Cardiac fibroblast (primary cell): ENCODE data around the gene HDDC2.

Experiments used
- DNase-seq, 2 donors: peaks; one replicate each; pipeline versions ENCODE4 v3.0.0 to v3.0.0-alpha.2; 2010; ENCODE audit warnings: low read depth in 2 of 2
- H3K4me3 ChIP-seq, 2 donors: replicated peaks in 1 of 2; 1 replicate in 1 of 2; 2 replicates in 1 of 2; pipeline ENCODE4 v1.5.1; 2011; ENCODE audit warnings: low read depth in 2 of 2, low read length in 2 of 2, mild to moderate bottlenecking in 2 of 2, moderate library complexity in 1 of 2
- TF ChIP-seq, protein P1 (sequence below): IDR thresholded peaks from one replicate; pipeline ENCODE4 v1.5.1; 2011; ENCODE audit warnings: low read depth, mild to moderate bottlenecking, low read length, inconsistent platforms

The HDDC2 gene

DNA sequence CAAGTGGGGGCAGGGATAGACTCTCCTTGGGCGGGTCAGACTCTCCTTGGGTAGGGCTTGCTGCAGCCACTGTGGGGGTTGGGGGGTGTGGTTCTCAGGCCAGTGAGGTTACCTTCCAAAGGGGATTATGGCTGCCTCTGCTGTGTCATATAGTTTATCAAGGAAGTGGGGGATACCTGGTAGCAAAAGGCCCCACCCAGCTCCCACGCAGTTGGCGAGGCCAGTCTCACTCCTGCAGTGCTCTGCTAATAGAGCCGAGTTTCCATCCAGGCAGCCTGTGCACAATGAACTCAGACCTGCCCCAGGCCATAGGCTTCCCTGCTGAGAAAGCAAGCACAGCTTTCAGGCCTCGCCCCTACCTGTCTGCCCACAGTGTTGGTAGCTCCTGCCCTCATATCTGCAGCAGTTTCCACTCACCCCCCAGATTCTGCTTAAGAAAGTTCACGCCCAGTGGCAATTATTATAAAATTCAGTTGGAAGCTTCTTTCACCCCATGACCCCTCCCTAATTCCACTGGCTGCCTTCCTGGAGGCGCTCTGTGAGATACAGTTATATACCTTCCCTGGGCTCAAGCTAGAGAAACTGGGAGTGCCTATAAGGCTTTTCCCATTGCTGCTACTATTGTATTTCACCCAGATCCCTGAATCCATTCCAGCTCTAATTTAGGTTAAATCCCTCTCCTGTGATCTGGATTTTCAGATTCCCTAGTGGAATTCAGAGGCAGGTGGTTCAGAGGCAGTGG, 56.1 kb downstream of the HDDC2 start:
- TF ChIP-seq, protein P1, sequence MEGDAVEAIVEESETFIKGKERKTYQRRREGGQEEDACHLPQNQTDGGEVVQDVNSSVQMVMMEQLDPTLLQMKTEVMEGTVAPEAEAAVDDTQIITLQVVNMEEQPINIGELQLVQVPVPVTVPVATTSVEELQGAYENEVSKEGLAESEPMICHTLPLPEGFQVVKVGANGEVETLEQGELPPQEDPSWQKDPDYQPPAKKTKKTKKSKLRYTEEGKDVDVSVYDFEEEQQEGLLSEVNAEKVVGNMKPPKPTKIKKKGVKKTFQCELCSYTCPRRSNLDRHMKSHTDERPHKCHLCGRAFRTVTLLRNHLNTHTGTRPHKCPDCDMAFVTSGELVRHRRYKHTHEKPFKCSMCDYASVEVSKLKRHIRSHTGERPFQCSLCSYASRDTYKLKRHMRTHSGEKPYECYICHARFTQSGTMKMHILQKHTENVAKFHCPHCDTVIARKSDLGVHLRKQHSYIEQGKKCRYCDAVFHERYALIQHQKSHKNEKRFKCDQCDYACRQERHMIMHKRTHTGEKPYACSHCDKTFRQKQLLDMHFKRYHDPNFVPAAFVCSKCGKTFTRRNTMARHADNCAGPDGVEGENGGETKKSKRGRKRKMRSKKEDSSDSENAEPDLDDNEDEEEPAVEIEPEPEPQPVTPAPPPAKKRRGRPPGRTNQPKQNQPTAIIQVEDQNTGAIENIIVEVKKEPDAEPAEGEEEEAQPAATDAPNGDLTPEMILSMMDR = no peak
- H3K4me3 ChIP-seq = no peak overlapping the region
- no peak for DNase-seq

DNA sequence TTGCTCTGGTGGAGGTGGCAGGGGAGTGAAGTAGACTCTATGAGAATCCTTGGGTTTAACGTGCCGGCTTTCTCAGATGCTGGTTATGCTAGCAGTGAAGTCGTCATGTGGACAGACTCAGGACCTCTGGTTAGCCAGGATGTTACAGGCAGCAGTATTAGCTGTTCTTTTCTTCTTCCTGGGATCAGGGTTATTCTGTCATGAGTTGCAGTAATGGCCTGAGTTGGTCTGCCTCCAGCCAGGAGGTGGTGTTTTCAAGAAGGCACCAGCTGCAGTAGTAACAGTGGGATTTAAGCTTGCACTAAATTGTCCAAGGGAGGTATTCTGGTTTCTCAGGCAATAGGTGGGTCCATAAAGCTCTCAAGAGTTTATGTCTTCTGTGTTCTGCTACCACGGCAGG, 56.7 kb downstream of the HDDC2 start:
- TF ChIP-seq, protein P1 = no peak
- DNase-seq = no peak
- no peak overlapping the region for H3K4me3 ChIP-seq

DNA sequence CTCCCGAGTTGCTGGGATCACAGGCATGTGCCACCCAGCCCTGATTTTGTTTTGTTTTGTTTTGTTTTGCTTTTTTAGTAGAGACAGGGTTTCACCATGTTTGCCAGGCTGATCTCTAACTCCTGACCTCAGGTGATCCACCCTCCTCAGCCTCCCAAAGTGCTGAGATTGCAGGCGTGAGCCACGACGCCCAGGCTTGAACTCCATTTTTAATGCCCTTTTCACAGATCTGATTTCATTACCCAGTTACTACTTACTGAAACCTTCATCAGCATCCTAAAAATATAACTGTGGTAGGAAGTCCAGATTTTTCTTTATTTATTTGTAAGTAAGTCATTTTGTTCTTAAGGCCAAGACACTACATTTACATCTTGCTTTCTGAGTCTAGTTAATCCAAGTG, 64.0 kb downstream of the HDDC2 start:
- no peak overlapping the region for H3K4me3 ChIP-seq
- TF ChIP-seq, protein P1 = no peak
- DNase-seq = no peak

DNA sequence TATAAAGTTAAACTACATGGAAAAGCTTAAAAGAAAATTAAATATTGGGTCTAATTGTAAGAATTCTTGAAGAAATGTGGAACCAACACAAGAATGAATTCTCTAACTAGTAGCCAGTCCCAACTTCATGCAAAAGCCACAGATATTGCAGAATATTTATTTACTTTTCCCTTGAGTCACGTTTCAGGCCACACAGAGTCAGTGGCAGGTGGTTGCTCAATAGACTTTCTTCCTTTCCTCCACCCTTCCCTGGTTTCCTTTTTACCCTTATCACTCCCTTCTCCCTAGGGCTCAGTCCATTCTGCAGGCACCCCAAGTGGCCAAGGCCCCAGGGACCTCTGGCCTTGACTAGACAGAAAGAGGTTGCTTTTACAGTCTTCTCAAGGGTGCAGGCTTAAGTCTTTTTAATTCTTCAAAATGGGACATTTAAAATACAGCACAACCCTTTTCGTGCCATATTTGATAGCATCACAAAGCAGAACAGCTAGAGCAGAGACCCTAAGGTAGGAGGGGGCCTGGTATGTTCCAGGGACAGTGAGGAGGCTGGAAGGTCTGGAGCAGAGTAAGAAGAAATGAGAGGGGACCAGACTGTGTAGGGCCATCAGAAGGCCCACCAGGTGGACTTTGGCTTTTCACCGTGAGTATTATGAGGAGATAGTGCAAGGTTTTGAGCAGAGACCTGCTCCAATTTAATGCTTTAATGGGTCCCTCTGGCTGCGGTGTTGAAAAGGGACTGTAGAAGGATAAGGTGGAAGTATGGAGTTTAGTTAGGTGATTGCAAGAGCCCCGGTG, 65.0 kb downstream of the HDDC2 start:
- no peak overlapping the region for H3K4me3 ChIP-seq
- DNase-seq = peak in 1 of 2 donors; percentile 52

DNA sequence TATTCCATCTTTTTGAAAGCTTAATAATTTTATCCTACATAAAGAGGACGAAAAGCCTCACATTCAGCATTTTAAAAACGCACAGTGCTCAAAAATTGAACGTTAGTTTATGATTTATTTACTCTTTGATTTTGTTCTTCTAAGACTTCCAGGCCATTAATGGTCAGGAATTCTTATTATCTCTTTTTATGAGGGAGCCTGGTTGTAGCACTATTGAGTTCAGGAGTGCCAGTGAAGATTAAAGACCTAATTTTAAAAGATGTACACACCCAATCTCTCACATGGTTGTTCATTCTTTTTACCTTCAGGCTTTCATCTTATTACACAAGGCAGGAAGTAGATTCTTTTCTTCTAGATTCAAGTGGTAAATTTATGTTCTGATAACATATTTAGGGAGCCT, 68.6 kb downstream of the HDDC2 start:
- DNase-seq = no peak
- TF ChIP-seq, protein P1 = no peak

More for the DNA sequence above, 65.0 kb downstream of the HDDC2 start:
- TF ChIP-seq, protein P1 = no peak

DNA sequence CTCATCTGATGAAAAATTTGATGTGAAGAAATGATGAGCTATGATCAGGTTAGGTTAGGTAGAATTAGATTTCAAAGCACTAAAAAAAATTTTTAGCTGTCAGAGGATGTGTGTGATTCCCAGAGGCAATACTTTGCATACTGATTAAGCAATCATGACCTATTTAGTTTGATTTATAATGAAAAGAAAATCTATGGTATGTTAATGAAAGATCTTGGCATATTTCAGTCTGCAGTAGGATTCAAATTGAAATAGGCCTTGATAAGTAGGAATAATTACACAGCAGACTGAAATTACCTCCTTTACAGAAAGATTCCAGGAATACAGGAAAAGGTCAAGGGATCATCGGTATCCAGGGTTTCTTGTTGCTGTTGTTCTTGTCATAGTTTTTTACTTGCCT, 69.3 kb downstream of the HDDC2 start:
- H3K4me3 ChIP-seq = no peak overlapping the region
- peak; percentile 22 to 32 for DNase-seq
- TF ChIP-seq, protein P1 = no peak

More for the DNA sequence above, 68.6 kb downstream of the HDDC2 start:
- H3K4me3 ChIP-seq = no peak overlapping the region
